ENCODE results near the gene CSF1R. TPM values are rescaled to one million over a fixed set of nuclear protein-coding genes. Genes with fewer than 3 reads are reported as not detected.

CSF1R gene
- total RNA-seq, 2 donors from 2014 or later = not detected

GRCh38 chr5:150070821-150071220 is 15.5 kb downstream of the CSF1R start:
- 91 to 97% methylated on average over 3 of the region's 3 CpGs for WGBS, 2 experiments (ENCODE audit: insufficient coverage in 1 of 2, insufficient read length in 1 of 2)
- H3K9ac ChIP-seq (ENCODE audit: extremely low read depth, low read length, poor library complexity, severe bottlenecking) = no peak overlapping the region
- peaks cover 4% of the 10 kb centered on the region for H3K27me3 Mint-ChIP-seq (ENCODE audit: insufficient read depth)
- H3K4me3 ChIP-seq (ENCODE audit: low read length) = no peak overlapping the region
- TF ChIP-seq CTCF (conservative IDR thresholded peaks at IDR 0.05) = no peak
- H3K36me3 Mint-ChIP-seq (ENCODE audit: low read depth) = no peaks in the 10 kb centered on the region
- H3K27ac ChIP-seq (ENCODE audit: low read depth, low read length) = no peak overlapping the region
- H3K9me3 ChIP-seq (ENCODE audit: control insufficient read depth, low read length) = no peaks in the 10 kb centered on the region
- no peaks in the 10 kb centered on the region for H3K4me1 ChIP-seq (ENCODE audit: control insufficient read depth, insufficient read depth, low read length)
- H3K27me3 ChIP-seq (ENCODE audit: control insufficient read depth, insufficient read depth, low read length, poor library complexity, severe bottlenecking) = peaks cover 12% of the 10 kb centered on the region
- H3K4me1 Mint-ChIP-seq = no peaks in the 10 kb centered on the region
- peak; percentile 26 for DNase-seq
- H3K27ac Mint-ChIP-seq = no peak overlapping the region
- H3K9me3 Mint-ChIP-seq = no peaks in the 10 kb centered on the region
- no peak overlapping the region for H3K4me3 Mint-ChIP-seq
- no peaks in the 10 kb centered on the region for H3K36me3 ChIP-seq (ENCODE audit: control insufficient read depth, insufficient read depth, low read length)

GRCh38 chr5:150069672-150070627 is 16.4 kb downstream of the CSF1R start:
- H3K9me3 Mint-ChIP-seq = no peaks in the 10 kb centered on the region
- Histone ChIP-seq H3K27me3 (ENCODE audit: control insufficient read depth, insufficient read depth, low read length, poor library complexity, severe bottlenecking) (peaks cover 6% of the 10 kb centered on the region), H3K36me3 (ENCODE audit: control insufficient read depth, insufficient read depth, low read length) (no peaks in the 10 kb centered on the region), H3K4me3 (ENCODE audit: low read length) (no peak overlapping the region), H3K9me3 (ENCODE audit: control insufficient read depth, low read length) (no peaks in the 10 kb centered on the region), H3K4me1 (ENCODE audit: control insufficient read depth, insufficient read depth, low read length) (no peaks in the 10 kb centered on the region), H3K27ac (ENCODE audit: low read depth, low read length) (no peak overlapping the region), H3K9ac (ENCODE audit: extremely low read depth, low read length, poor library complexity, severe bottlenecking) (no peak overlapping the region)
- H3K27ac Mint-ChIP-seq = no peak overlapping the region
- TF ChIP-seq CTCF (conservative IDR thresholded peaks at IDR 0.05) = peak; percentile 51
- H3K4me3 Mint-ChIP-seq = no peak overlapping the region
- H3K27me3 Mint-ChIP-seq (ENCODE audit: insufficient read depth) = peaks cover 4% of the 10 kb centered on the region
- H3K36me3 Mint-ChIP-seq (ENCODE audit: low read depth) = no peaks in the 10 kb centered on the region
- no peaks in the 10 kb centered on the region for H3K4me1 Mint-ChIP-seq
- WGBS, 2 experiments (ENCODE audit: insufficient coverage in 1 of 2, insufficient read length in 1 of 2) = 89 to 90% methylated on average over 3 to 20 of the region's 25 CpGs
- peak; percentile 71 for DNase-seq

DNA sequence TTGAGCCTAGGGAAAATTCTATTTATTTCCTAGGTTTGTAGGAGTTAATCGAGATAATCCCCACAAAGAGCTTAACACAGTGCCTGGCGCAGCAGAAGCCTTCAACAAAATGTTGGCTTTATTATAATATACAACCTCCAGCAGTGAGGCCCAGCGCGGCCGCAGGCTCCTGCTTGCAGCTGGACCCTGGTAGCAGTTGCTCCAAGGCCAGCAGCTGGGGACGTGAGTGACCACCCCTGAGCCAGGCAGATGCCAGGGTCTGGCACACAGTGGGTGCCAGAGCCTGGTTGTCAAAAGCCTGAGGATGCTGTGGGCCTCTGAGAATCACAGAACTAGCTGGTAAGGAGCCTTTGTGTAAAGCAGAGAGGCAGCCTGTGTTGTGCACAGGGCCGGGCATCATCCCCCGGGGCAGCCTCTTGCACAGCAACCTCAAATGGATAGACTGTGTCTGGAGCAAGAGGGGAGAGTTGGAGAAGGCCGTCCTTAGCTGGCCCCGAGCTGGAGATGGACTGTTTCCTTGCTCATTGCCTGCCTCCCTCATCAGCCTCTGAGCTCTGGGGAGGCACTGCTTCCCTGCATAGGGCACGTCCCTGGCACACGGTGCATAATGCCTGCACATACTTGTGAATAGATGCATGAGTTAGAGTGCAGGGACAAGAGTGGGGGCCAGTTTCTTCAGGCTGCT is 17.3 kb downstream of the CSF1R start:
- H3K9me3 ChIP-seq (ENCODE audit: control insufficient read depth, low read length) = no peaks in the 10 kb centered on the region
- no peaks in the 10 kb centered on the region for H3K27me3 ChIP-seq (ENCODE audit: control insufficient read depth, insufficient read depth, low read length, poor library complexity, severe bottlenecking)
- 90 to 92% methylated on average over 8 to 12 of the region's 12 CpGs for WGBS, 2 experiments (ENCODE audit: insufficient coverage in 1 of 2, insufficient read length in 1 of 2)
- H3K9me3 Mint-ChIP-seq = no peaks in the 10 kb centered on the region
- DNase-seq = peak; percentile 50
- peaks cover 4% of the 10 kb centered on the region for H3K27me3 Mint-ChIP-seq (ENCODE audit: insufficient read depth)
- H3K36me3 ChIP-seq (ENCODE audit: control insufficient read depth, insufficient read depth, low read length) = no peaks in the 10 kb centered on the region
- H3K36me3 Mint-ChIP-seq (ENCODE audit: low read depth) = no peaks in the 10 kb centered on the region
- no peak overlapping the region for H3K4me3 Mint-ChIP-seq
- H3K4me3 ChIP-seq (ENCODE audit: low read length) = no peak overlapping the region
- no peaks in the 10 kb centered on the region for H3K4me1 Mint-ChIP-seq
- H3K27ac Mint-ChIP-seq = no peak overlapping the region
- TF ChIP-seq CTCF (conservative IDR thresholded peaks at IDR 0.05) = no peak
- H3K4me1 ChIP-seq (ENCODE audit: control insufficient read depth, insufficient read depth, low read length) = no peaks in the 10 kb centered on the region
- no peak overlapping the region for H3K27ac ChIP-seq (ENCODE audit: low read depth, low read length)
- H3K9ac ChIP-seq (ENCODE audit: extremely low read depth, low read length, poor library complexity, severe bottlenecking) = no peak overlapping the region

Measured in endodermal cell (in vitro differentiated cells).